Muscle layer of duodenum (tissue), 2 donors: ENCODE data around the gene ZIC5.
A peak's percentile ranks its signal among the peaks of the same experiment; 100 is the strongest.

Experiments
- H3K27ac ChIP-seq: one replicate; pipeline ENCODE4 v1.7.0; 2013; ENCODE audit warnings: mild to moderate bottlenecking, low read length
- H3K27me3 ChIP-seq: one replicate; pipeline ENCODE4 v1.7.0; 2013; ENCODE audit warnings: low read depth, mild to moderate bottlenecking, control low read depth, low read length
- H3K36me3 ChIP-seq, 2 donors: one replicate each; pipeline ENCODE4 v1.7.0; 2013; ENCODE audit warnings: low read length in 2 of 2, control low read depth in 1 of 2, mild to moderate bottlenecking in 1 of 2; ENCODE audit not compliant: insufficient read depth in 2 of 2, control insufficient read depth in 1 of 2
- H3K4me1 ChIP-seq, 2 donors: one replicate each; pipeline ENCODE4 v1.7.0; 2013; ENCODE audit warnings: low read length in 2 of 2, mild to moderate bottlenecking in 2 of 2, control low read depth in 1 of 2, moderate library complexity in 1 of 2; ENCODE audit not compliant: insufficient read depth in 2 of 2, control insufficient read depth in 1 of 2
- H3K4me3 ChIP-seq, 2 donors: one replicate each; pipeline ENCODE4 v1.7.0; 2013; ENCODE audit warnings: low read length in 2 of 2, low read depth in 1 of 2, mild to moderate bottlenecking in 1 of 2
- H3K9me3 ChIP-seq, 2 donors: one replicate each; pipeline ENCODE4 v1.7.0; 2013; ENCODE audit warnings: low read length in 2 of 2, control low read depth in 1 of 2, mild to moderate bottlenecking in 1 of 2; ENCODE audit not compliant: control insufficient read depth in 1 of 2
- donor health status: healthy.

Gene ZIC5

GRCh38 chr13:99970651-99971575, 654 bp downstream of the ZIC5 start:
- Histone ChIP-seq H3K4me3 (no peak overlapping the region), H3K36me3 (no peaks in the 10 kb centered on the region), H3K9me3 (peaks cover 6 to 15% of the 10 kb centered on the region in 2 donors), H3K27ac (no peak overlapping the region), H3K27me3 (peaks cover 80% of the 10 kb centered on the region), H3K4me1 (peaks cover 0 to 38% of the 10 kb centered on the region in 2 donors)

DNA sequence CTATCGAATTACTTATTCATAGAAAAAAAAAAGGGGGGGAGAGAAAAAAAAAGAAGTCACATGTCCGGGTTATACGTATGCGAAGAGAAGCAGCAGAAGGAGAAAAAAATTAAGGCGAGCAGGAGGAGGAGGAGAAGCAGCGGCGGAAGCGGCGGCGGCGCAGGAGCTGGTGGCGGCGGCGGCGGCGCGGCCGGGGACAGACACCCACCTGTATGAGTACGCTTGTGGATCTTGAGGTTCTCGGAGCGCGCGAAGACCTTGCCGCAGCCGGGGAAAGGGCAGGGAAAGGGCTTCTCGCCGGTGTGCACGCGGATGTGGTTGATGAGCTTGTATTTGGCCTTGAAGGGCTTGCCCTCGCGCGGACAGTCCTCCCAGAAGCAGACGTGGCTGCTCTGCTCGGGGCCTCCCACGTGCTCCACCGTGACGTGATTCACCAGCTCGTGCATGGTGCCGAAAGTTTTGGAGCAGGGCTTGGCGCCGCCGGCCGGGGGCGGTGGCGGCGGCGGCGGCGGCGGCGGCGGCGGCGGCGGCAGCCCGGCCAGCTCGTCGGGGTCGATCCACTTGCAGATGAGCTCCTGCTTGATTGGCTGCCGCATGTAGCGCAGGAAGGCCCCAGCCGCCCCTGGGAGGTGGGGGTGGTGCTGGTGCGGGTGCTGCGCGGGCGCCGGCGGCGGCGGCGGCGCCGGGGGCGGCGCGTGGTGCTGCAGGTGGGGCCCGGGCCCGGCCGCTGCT, 1.5 kb downstream of the ZIC5 start:
- H3K27ac ChIP-seq, result no peak overlapping the region

DNA sequence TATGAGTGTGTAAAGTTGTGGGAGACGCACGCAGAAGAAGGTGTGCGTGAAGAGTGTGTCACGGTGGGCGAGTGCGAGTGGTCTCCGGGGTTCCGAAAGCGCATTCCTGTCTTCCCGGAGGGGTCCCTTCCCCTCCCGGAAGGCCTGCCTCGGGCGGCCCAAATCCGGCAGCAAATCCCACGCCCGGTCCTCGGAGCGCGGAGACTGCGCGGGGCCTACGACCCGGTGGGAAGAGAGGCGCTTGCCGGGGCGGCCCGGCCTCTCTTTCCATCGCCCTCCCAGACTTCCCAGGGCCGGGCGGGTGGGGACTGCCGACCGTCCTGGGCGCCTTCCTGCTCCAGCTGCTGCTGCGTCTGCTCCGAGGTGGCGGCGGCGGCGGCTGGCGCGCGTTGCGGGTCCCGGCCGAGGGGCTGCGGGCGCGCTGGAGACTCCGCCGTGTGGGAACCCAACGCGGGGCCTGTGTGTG, 2.1 kb downstream of the ZIC5 start:
- Histone ChIP-seq H3K9me3 (peaks cover 0 to 11% of the 10 kb centered on the region in 2 donors), H3K36me3 (no peaks in the 10 kb centered on the region), H3K4me3 (peak overlapping the region in 1 of 2 donors; percentile 45), H3K4me1 (peaks cover 0 to 38% of the 10 kb centered on the region in 2 donors), H3K27me3 (peaks cover 72% of the 10 kb centered on the region), H3K27ac (no peak overlapping the region)

More for the DNA sequence above, 1.5 kb downstream of the ZIC5 start:
- Histone ChIP-seq H3K27me3 (peaks cover 78% of the 10 kb centered on the region), H3K4me1 (peaks cover 0 to 38% of the 10 kb centered on the region in 2 donors), H3K9me3 (peaks cover 0 to 15% of the 10 kb centered on the region in 2 donors), H3K4me3 (peak overlapping the region in 1 of 2 donors; percentile 45), H3K36me3 (no peaks in the 10 kb centered on the region)

- Histone ChIP-seq H3K27me3 (peaks cover 68% of the 10 kb centered on the region), H3K4me1 (peaks cover 0 to 38% of the 10 kb centered on the region in 2 donors), H3K27ac (no peak overlapping the region), H3K4me3 (peak overlapping the region in 1 of 2 donors; percentile 49), H3K9me3 (peaks cover 0 to 4% of the 10 kb centered on the region in 2 donors), H3K36me3 (no peaks in the 10 kb centered on the region)
Measured at GRCh38 chr13:99968521-99969452, 2.8 kb downstream of the ZIC5 start.

DNA sequence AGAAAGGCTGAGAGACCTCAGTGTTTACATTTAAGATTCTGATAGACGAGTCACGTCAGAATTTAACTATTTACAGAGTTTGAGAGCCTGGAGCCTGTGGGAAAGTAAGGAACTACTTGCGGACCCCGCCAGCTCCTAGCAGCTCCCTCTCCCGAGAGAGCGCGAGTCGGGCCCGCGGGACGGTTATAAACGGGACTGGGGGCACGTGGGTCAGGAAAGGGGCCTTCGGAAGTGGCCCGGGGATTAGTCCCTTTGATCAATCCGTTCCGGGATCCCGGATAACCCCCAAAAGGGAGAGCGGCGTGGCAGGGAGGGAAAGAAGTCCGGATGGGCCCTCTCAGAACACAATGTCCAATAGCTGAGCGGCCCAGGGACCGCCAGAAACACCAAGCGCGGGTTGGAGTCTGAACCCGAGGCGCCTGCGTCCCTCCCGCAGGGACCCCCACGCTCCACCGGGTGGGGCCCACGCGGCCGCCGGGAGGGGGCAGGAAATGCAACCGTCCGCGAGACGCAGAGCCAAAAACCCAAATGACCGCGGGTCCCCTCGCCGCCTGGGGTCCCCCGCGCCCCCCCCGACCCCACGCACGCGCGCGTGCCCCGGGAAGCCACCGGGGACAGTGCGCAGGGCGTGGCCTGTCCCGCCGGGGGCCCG, 3.6 kb downstream of the ZIC5 start:
- no peaks in the 10 kb centered on the region for H3K9me3 ChIP-seq
- peaks cover 0 to 38% of the 10 kb centered on the region in 2 donors for H3K4me1 ChIP-seq
- H3K36me3 ChIP-seq, result no peaks in the 10 kb centered on the region
- H3K4me3 ChIP-seq, result peak overlapping the region in 1 of 2 donors; percentile 49
- no peak overlapping the region for H3K27ac ChIP-seq
- peaks cover 63% of the 10 kb centered on the region for H3K27me3 ChIP-seq

DNA sequence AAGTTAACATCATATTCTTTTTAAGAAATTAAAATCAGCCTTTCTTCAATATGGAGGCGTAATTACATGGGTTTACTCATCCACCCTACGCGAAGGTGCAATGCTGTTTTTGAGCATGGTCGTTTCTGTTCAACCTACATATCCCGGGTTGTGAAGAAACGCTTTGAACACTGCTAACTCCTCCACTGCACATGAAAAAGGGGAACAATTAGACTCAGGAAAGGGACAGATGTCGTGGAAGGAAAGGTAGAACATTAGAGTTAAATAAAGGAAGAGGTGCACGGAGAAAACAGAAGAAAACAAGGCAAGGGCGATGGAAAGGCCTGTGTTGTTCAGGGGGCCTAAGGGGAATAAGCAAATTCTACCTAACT, 4.1 kb downstream of the ZIC5 start:
- no peak overlapping the region for H3K27ac ChIP-seq
- H3K36me3 ChIP-seq, result no peaks in the 10 kb centered on the region
- H3K4me3 ChIP-seq, result no peak overlapping the region
- H3K9me3 ChIP-seq, result no peaks in the 10 kb centered on the region
- peaks cover 0 to 38% of the 10 kb centered on the region in 2 donors for H3K4me1 ChIP-seq
- H3K27me3 ChIP-seq, result peaks cover 61% of the 10 kb centered on the region

GRCh38 chr13:99966064-99966805, 5.3 kb downstream of the ZIC5 start:
- Histone ChIP-seq H3K9me3 (no peaks in the 10 kb centered on the region), H3K4me3 (no peak overlapping the region), H3K4me1 (peaks cover 0 to 28% of the 10 kb centered on the region in 2 donors), H3K27me3 (peaks cover 61% of the 10 kb centered on the region), H3K27ac (no peak overlapping the region), H3K36me3 (no peaks in the 10 kb centered on the region)

DNA sequence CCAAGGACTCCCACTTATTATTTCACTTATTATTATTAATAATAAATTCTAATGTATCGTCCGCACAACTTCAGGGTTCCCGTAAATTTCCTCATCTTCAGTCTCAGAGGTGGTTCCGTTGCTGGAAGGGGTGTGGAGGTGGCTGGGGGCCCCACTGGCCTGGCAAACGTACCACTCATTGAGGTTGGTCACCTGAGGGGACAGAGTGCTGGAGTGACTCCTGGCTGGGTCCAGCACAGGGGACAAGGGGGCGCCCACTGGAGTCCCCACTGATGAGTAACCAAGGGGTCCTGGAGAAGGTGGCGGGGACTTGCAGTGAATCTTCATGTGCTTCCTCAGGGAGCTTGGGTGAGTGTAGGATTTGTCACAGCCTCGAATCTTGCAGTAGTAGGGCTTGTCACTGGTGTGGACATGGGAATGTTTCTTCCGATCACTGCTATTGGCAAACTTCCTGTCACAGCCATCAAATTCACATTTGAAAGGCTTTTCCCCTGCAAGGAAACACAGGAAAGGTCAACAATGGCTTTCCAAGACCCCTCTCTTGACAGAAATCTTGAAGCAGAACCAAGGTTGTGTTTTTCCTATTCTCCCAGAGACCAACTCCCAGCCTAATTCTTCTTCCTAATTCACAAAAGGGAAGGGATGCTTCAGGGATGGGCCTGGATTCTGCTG, 6.1 kb downstream of the ZIC5 start:
- Histone ChIP-seq H3K9me3 (no peaks in the 10 kb centered on the region), H3K36me3 (no peaks in the 10 kb centered on the region), H3K4me3 (no peak overlapping the region), H3K27me3 (peaks cover 67% of the 10 kb centered on the region), H3K27ac (no peak overlapping the region), H3K4me1 (peaks cover 0 to 24% of the 10 kb centered on the region in 2 donors)

DNA sequence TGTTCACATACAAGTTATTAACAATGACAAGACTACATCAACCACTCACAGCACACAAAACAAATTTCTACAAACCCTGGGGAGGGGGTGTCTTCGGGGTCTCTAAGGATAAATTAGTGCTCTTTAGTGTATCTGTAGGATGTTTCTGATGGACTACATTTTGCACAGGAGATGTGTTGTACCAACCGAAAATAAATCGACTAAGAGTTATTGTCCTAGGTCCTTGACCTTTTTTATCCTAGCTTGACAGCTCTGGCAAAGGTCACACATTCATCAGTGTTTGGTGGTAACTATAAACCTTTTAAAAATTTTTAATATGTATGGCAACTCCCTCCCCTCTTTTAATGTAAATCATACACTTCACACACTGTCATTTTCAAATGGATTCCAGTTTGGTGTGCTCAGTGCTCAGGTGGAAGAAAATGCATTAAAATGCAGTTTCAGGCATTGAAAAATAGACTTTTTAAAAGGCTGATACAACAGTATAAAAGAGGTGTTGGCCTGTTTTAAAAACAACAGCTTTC, 7.7 kb downstream of the ZIC5 start:
- peaks cover 76% of the 10 kb centered on the region for H3K27me3 ChIP-seq
- H3K36me3 ChIP-seq, result no peaks in the 10 kb centered on the region
- H3K27ac ChIP-seq, result no peak overlapping the region
- no peak overlapping the region for H3K4me3 ChIP-seq
- H3K4me1 ChIP-seq, result peaks cover 0 to 25% of the 10 kb centered on the region in 2 donors
- H3K9me3 ChIP-seq, result no peaks in the 10 kb centered on the region
